Cardiac muscle cell (in vitro differentiated cells and primary cell): ENCODE data around the gene ALG2. TPM values are rescaled to one million over a fixed set of nuclear protein-coding genes. Genes with fewer than 3 reads are reported as not detected.
"Not testable (repeated sequence)": the region's sequence is repeated elsewhere in the genome, so short reads cannot be mapped to it uniquely, and the experiment has no call there.

Source experiments
- DNase-seq, 2 donors: peaks; one replicate each; pipeline versions ENCODE4 v3.0.0 to v3.0.0-alpha.2; 2010 to 2017; ENCODE audit warnings: low read depth in 1 of 2, low spot score in 1 of 2
- H3K27ac ChIP-seq: fragments of 200-600 bp; sonication (generic); 2 replicates; pipeline ENCODE4 v1.5.1; 2016
- H3K27me3 ChIP-seq: fragments of 200-600 bp; sonication (generic); 2 replicates; pipeline ENCODE4 v1.6.0; 2016; ENCODE audit warnings: control low read depth
- H3K36me3 ChIP-seq: fragments of 200-600 bp; sonication (generic); 2 replicates; pipeline ENCODE4 v1.5.1; 2016; ENCODE audit warnings: control low read depth
- H3K4me1 ChIP-seq: fragments of 200-600 bp; sonication (generic); 2 replicates; pipeline ENCODE4 v1.8.1; 2017; ENCODE audit warnings: low read depth, mild to moderate bottlenecking, mixed run types
- H3K4me3 ChIP-seq: fragments of 200-600 bp; sonication (generic); 2 replicates; pipeline ENCODE4 v1.5.1; 2016; ENCODE audit warnings: mild to moderate bottlenecking
- H3K9me3 ChIP-seq: fragments of 200-600 bp; sonication (generic); 2 replicates; pipeline ENCODE4 v1.5.1; 2017; ENCODE audit warnings: low read depth, mild to moderate bottlenecking, control low read depth
- CTCF ChIP-seq: IDR thresholded peaks from 2 replicates; pipeline ENCODE4 v1.5.1; 2012; ENCODE audit warnings: low read depth, mild to moderate bottlenecking, low read length
- polyA plus RNA-seq: library from polyadenylated mRNA; unstranded; fragments of >200 nt; fragmentation: Nextera tagmentation; extraction: Ambion mirVana; gene quantifications from 2 replicates; pipeline ENCODE4 v1.2.1, GENCODE V29; 2016
- total RNA-seq: library from RNA; depleted of rRNA; stranded (reverse); fragments of >200 nt; gene quantifications from 2 replicates; pipeline ENCODE4 v1.2.3, GENCODE V29; 2016

The ALG2 gene
- total and polyA plus RNA-seq, 2 experiments from 2014 or later = 38.3 to 44.4 TPM

- no peak for DNase-seq
- no peaks in the 10 kb centered on the region for H3K9me3 ChIP-seq
- H3K36me3 ChIP-seq = no peaks in the 10 kb centered on the region
- no peak for TF ChIP-seq CTCF
- H3K4me3 ChIP-seq = no peak overlapping the region
- no peaks in the 10 kb centered on the region for H3K4me1 ChIP-seq
- no peak overlapping the region for H3K27ac ChIP-seq
- H3K27me3 ChIP-seq = no peaks in the 10 kb centered on the region
Measured at GRCh38 chr9:99199938-99200539, 21.7 kb downstream of the ALG2 start.

GRCh38 chr9:99197987-99198386 is 23.8 kb downstream of the ALG2 start:
- H3K9me3 ChIP-seq = no peaks in the 10 kb centered on the region
- no peaks in the 10 kb centered on the region for H3K27me3 ChIP-seq
- H3K36me3 ChIP-seq = no peaks in the 10 kb centered on the region
- no peak overlapping the region for H3K27ac ChIP-seq
- no peak for DNase-seq
- no peak overlapping the region for H3K4me3 ChIP-seq
- H3K4me1 ChIP-seq = no peaks in the 10 kb centered on the region
- TF ChIP-seq CTCF = no peak

GRCh38 chr9:99197124-99197630 is 24.6 kb downstream of the ALG2 start:
- TF ChIP-seq CTCF = no peak
- Histone ChIP-seq H3K9me3 (no peaks in the 10 kb centered on the region), H3K4me3 (no peak overlapping the region)

GRCh38 chr9:99196484-99196883 is 25.3 kb downstream of the ALG2 start:
- not testable (repeated sequence) for H3K27me3 ChIP-seq, H3K9me3 ChIP-seq, H3K4me3 ChIP-seq, H3K27ac ChIP-seq, H3K4me1 ChIP-seq, H3K36me3 ChIP-seq, DNase-seq

More at GRCh38 chr9:99197124-99197630, 24.6 kb downstream of the ALG2 start:
- no peak for DNase-seq
- Histone ChIP-seq H3K27ac (no peak overlapping the region), H3K27me3 (no peaks in the 10 kb centered on the region), H3K4me1 (no peaks in the 10 kb centered on the region), H3K36me3 (no peaks in the 10 kb centered on the region)

GRCh38 chr9:99193466-99193821 is 28.3 kb downstream of the ALG2 start:
- Histone ChIP-seq H3K27ac (no peak overlapping the region), H3K4me3 (no peak overlapping the region), H3K36me3 (no peaks in the 10 kb centered on the region), H3K4me1 (no peaks in the 10 kb centered on the region), H3K9me3 (no peaks in the 10 kb centered on the region), H3K27me3 (no peaks in the 10 kb centered on the region)
- DNase-seq = no peak
- no peak for TF ChIP-seq CTCF

- Histone ChIP-seq H3K27me3 (no peaks in the 10 kb centered on the region), H3K4me1 (no peaks in the 10 kb centered on the region), H3K9me3 (no peaks in the 10 kb centered on the region), H3K27ac (no peak overlapping the region), H3K36me3 (no peaks in the 10 kb centered on the region), H3K4me3 (no peak overlapping the region)
- peak; percentile 34 for TF ChIP-seq CTCF
- DNase-seq = peak in 1 of 2 donors; percentile 17
Measured at GRCh38 chr9:99192786-99193465, 28.8 kb downstream of the ALG2 start.
